IPS DF 6.9 (cell line): Measurements from ENCODE around the gene ZFPM1.
"Not testable (repeated sequence)": the region's sequence is repeated elsewhere in the genome, so short reads cannot be mapped to it uniquely, and the experiment has no call there.

Source experiments
- DNase-seq: peaks from one replicate; pipeline ENCODE4 v3.0.0-alpha.2; 2013; ENCODE audit warnings: low read depth, low spot score
- H3K27ac ChIP-seq: one replicate; pipeline ENCODE4 v1.5.1; 2013; ENCODE audit warnings: low read length, control low read depth
- H3K27me3 ChIP-seq: 2 replicates; pipeline ENCODE4 v1.6.1; 2013; ENCODE audit warnings: mild to moderate bottlenecking, low read length; ENCODE audit not compliant: control insufficient read depth, insufficient read depth
- H3K36me3 ChIP-seq: 2 replicates; pipeline ENCODE4 v1.6.1; 2013; ENCODE audit warnings: low read length; ENCODE audit not compliant: control insufficient read depth, insufficient read depth
- H3K4me1 ChIP-seq: 2 replicates; pipeline ENCODE4 v1.6.1; 2013; ENCODE audit warnings: low read length; ENCODE audit not compliant: control insufficient read depth, insufficient read depth
- H3K4me3 ChIP-seq: 2 replicates; pipeline ENCODE4 v1.5.1; 2013; ENCODE audit warnings: mild to moderate bottlenecking, low read length
- H3K9me3 ChIP-seq: 2 replicates; pipeline ENCODE4 v1.6.1; 2013; ENCODE audit warnings: low read length, inconsistent platforms; ENCODE audit not compliant: control insufficient read depth, insufficient read depth
- WGBS: extraction: QIAGEN DNeasy Blood & Tissue Kit; methylation state at CpG from one replicate; pipeline ENCODE4 v1.1.7; 2013; ENCODE audit warnings: mixed read lengths, missing lambda C conversion rate; ENCODE audit not compliant: insufficient read length, insufficient coverage; 5-methylcytosine and 5-hydroxymethylcytosine counted together

Gene ZFPM1

DNA sequence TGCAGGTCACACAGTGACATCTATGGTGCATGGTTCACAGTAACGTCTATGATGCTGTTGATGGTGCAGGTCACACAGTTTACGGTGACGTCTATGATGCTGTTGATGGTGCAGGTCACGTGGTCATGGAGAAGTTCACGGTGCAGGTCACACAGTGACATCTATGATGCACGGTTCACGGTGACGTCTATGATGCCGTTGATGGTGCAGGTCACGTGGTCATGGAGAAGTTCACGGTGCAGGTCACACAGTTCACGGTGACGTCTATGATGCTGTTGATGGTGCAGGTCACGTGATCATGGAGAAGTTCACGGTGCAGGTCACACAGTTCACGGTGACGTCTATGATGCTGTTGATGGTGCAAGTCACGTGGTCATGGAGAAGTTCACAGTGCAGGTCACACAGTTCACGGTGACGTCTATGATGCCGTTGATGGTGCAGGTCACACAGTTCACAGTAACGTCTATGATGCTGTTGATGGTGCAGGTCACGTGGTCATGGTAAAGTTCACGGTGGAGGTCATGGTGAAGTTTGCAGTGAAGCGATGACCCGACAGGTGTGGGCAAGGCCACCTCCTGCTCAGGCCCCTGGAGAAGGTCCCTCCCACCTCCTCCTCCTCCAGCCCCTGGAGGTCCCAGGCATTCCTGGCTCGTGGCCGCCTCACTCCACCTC, 42.6 kb upstream of the ZFPM1 start:
- H3K4me1 ChIP-seq, H3K9me3 ChIP-seq, H3K27ac ChIP-seq, DNase-seq, H3K4me3 ChIP-seq, H3K27me3 ChIP-seq, H3K36me3 ChIP-seq: not testable (repeated sequence)
- WGBS, result no CpG with 5 or more reads among the region's 28 CpGs

DNA sequence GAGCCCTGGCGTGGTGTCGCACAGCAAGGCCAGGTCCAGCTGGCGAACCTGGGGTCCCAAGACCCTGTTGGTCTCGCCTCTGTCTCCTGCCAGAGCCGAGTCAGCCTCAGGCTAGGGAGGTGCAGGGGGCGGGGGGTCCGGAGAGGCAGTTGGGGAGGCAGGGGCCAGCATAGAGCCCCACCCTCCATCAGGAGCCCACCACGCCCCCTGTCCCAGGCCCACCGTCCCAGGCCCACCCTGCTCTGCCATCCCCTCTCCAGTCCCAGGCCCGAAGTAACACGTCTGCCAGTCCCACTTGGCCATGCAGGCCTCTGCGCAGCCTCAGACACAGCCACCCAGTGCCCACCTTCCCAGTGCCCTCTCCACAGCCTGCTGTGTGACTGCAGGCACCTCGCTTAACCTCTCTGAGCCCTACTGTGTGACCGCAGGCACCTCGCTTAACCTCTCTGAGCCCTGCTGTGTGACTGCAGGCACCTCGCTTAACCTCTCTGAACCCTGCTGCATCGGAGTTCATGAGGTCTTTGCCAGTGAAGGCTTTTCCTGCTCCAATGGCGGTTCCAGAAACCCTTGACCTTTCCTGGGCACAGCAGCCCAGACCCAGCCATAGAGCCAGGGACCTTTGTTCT, 41.0 kb upstream of the ZFPM1 start:
- no peaks in the 10 kb centered on the region for H3K27me3 ChIP-seq
- H3K9me3 ChIP-seq, result no peaks in the 10 kb centered on the region
- H3K36me3 ChIP-seq, result no peaks in the 10 kb centered on the region
- H3K4me3 ChIP-seq, result no peak overlapping the region
- no peaks in the 10 kb centered on the region for H3K4me1 ChIP-seq
- no CpG with 5 or more reads among the region's 18 CpGs for WGBS
- no peak for DNase-seq
- H3K27ac ChIP-seq, result no peak overlapping the region

DNA sequence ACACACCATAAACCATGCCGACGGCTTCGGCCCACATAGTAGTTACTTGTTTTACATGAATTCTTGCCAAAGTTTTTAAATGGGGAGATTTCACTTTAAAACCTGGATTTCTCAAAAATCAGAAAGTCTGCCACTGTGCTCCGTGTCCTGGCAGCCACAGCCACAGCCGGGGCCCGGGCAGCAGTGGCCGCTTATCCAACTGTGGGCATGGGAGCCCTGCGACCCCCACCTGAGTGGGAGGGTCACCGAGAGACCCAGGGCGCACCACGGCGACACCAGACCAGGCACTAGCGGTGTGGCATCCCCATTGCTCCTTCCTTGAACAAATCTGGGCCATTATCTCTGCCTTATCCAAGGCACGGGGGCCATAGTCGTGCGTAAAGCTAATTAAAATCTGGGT, 40.3 kb upstream of the ZFPM1 start:
- H3K27ac ChIP-seq, result no peak overlapping the region
- DNase-seq, result no peak
- H3K36me3 ChIP-seq, result no peaks in the 10 kb centered on the region
- WGBS, result no CpG with 5 or more reads among the region's 16 CpGs
- H3K27me3 ChIP-seq, result no peaks in the 10 kb centered on the region
- H3K9me3 ChIP-seq, result no peaks in the 10 kb centered on the region
- H3K4me1 ChIP-seq, result no peaks in the 10 kb centered on the region
- H3K4me3 ChIP-seq, result no peak overlapping the region

DNA sequence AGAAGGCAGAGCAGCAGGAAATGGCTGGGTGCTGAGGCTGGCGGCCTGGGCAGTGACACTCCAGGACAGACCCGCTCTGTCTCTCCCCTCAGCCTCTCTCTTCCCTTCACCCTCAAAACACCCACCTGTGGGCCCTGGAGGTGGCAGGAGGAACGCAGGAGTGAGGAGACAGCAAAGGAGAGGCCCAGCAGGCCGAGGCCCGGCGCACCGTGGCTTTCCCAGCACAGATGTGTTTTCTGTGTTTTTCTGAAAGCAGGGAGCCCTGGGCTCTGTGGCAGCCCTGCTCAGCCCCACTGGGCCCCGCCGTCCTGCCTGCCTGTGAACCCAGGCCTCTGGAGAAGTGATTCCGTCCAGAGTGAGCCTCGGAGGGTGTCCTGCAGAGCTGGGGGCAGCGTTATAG, 39.8 kb upstream of the ZFPM1 start:
- no CpG with 5 or more reads among the region's 12 CpGs for WGBS
- H3K9me3 ChIP-seq, result no peaks in the 10 kb centered on the region
- no peak overlapping the region for H3K4me3 ChIP-seq
- H3K4me1 ChIP-seq, result no peaks in the 10 kb centered on the region
- no peaks in the 10 kb centered on the region for H3K36me3 ChIP-seq
- DNase-seq, result no peak
- no peaks in the 10 kb centered on the region for H3K27me3 ChIP-seq
- no peak overlapping the region for H3K27ac ChIP-seq

DNA sequence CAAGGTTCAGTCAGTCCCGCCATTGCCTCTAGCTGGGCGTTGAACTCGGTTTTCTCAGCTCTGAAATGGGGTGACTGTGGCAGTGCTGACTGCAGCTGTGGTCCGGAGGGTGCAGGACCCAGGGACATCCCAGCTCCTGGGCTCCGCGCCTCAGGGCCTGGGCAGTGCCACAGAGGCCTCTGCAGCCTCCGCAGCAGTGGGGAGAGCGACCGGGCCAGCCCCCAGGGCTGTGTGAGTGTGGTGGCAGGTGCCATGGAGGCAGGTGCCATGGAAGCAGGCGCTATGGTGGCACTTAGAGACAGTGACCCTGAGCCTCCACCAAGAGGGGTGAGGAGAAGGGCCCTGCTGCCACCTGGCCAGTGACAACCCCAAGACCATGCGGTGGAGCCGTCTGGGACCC, 39.4 kb upstream of the ZFPM1 start:
- no peak for DNase-seq
- no CpG with 5 or more reads among the region's 12 CpGs for WGBS
- no peaks in the 10 kb centered on the region for H3K4me1 ChIP-seq
- H3K27me3 ChIP-seq, result no peaks in the 10 kb centered on the region
- no peak overlapping the region for H3K4me3 ChIP-seq
- H3K36me3 ChIP-seq, result no peaks in the 10 kb centered on the region
- H3K9me3 ChIP-seq, result no peaks in the 10 kb centered on the region
- H3K27ac ChIP-seq, result no peak overlapping the region

DNA sequence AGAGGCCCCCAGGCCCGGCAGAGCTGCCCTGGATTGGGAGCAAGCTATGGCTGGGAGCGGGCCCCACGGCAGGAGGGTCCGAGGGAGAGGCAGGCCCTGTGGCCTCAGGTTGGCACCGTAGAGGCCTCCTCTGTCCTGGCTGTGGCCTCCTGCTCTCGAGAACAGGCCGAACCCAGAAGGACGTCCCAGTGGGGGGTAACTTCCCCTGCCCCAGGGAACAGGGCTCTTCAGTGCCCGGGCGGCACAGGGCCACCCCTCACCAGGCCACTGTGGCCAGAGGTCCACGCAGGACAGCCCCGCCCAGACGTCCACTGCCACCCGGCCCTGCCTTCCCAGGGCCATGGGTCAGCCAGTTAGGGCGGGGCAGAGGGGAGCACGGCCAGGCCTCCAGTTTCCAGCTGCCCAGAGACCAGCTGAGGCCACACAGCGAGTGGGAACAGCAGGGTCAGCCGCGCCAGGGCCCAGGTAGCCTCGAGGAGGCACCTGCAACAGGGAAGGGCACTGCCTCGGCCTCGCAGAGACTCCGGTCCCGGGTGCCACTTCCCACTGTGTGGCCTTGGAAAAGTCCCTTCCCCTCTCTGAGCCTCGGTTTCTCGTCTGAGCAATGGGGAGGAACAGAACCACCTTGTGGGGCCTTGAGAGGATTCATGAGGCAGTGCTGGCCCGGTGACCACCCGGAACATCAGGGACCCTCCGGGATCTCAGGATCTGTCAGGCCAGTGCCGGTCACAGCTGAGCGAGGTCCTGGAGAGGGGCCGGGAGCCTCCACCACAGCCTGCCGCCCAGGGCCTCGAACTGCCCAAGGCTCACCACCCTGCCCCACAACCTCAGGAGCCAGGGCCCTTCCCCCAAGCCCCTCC, 38.3 kb upstream of the ZFPM1 start:
- no peaks in the 10 kb centered on the region for H3K36me3 ChIP-seq
- H3K27me3 ChIP-seq, result no peaks in the 10 kb centered on the region

DNA sequence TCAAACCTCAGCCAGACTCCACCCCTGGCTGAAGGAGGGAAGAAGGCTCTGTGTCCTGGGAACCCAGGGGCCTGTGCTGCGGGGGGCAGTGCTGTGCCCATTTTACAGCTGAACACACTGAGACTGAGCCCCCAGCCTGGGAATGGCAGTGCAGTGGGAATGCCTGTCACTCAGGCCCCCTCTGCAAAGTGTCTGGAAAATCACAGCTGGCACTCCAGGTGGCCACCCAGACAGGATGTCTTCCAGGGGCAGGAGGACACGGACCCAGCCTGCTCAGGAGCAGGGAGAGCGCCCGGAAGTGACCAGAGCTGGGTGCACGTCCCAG, 37.7 kb upstream of the ZFPM1 start:
- H3K4me3 ChIP-seq, result no peak overlapping the region
- no peaks in the 10 kb centered on the region for H3K27me3 ChIP-seq
- no CpG with 5 or more reads among the region's 5 CpGs for WGBS
- H3K36me3 ChIP-seq, result no peaks in the 10 kb centered on the region
- H3K9me3 ChIP-seq, result no peaks in the 10 kb centered on the region
- no peak overlapping the region for H3K27ac ChIP-seq
- H3K4me1 ChIP-seq, result no peaks in the 10 kb centered on the region
- no peak for DNase-seq

More for the DNA sequence above, 38.3 kb upstream of the ZFPM1 start:
- no peak for DNase-seq
- Histone ChIP-seq H3K9me3 (no peaks in the 10 kb centered on the region), H3K4me3 (no peak overlapping the region), H3K4me1 (no peaks in the 10 kb centered on the region), H3K27ac (no peak overlapping the region)
- WGBS, result no CpG with 5 or more reads among the region's 34 CpGs

DNA sequence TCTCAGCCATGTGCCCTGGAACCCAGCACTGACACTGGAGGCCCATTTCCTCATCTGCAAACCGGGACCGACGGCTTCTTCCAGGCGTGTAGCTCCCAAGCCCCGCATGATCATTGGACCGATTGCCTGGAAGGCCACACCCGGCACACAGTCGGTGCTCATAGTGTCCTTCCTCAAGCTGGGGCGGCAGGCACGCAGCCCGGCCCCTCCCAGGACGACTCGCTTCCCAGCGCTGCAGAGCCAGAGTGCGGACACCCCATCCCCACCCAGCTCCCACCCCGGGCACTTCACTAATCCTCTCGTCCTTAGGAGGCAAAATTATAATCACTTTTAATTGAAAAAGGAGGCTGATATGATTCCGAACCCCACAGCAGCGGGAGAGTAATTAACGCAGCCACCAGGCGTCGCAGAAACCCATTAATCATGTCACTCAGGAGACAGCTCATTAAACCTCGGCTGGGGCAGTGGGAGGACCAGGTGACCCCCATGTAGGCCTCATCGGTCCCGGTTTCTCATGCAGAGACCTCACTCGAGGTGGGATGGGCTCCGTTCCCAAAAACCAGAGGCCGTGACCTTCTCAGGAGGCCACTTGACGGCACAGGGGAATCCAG, 37.3 kb upstream of the ZFPM1 start:
- WGBS, result no CpG with 5 or more reads among the region's 29 CpGs
- Histone ChIP-seq H3K4me1 (no peaks in the 10 kb centered on the region), H3K4me3 (no peak overlapping the region), H3K27me3 (no peaks in the 10 kb centered on the region), H3K9me3 (no peaks in the 10 kb centered on the region), H3K27ac (no peak overlapping the region), H3K36me3 (no peaks in the 10 kb centered on the region)
- DNase-seq, result no peak

DNA sequence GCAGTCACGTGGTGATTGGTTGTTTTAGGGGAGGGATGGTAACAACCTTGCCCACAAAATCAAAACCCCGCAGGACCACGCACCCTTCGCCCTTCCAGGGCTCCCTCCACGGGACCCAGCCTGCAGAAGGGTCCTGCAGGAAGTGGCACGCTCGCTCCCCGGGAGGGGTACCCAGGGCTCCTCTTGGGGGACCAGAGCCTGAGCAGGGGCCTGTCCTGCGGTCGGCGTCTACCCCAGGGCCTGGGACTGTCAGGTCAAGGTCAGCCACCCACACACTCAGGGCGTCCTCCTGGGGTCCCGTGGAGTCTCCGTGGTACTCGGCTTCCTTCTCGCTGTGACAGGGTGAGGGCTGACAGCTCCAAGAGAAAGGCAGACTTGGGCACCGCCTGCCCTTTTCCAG, 36.4 kb upstream of the ZFPM1 start:
- no peaks in the 10 kb centered on the region for H3K4me1 ChIP-seq
- no peak for DNase-seq
- H3K9me3 ChIP-seq, result no peaks in the 10 kb centered on the region
- H3K36me3 ChIP-seq, result no peaks in the 10 kb centered on the region
- no peak overlapping the region for H3K4me3 ChIP-seq
- H3K27ac ChIP-seq, result no peak overlapping the region
- no CpG with 5 or more reads among the region's 17 CpGs for WGBS
- no peaks in the 10 kb centered on the region for H3K27me3 ChIP-seq

DNA sequence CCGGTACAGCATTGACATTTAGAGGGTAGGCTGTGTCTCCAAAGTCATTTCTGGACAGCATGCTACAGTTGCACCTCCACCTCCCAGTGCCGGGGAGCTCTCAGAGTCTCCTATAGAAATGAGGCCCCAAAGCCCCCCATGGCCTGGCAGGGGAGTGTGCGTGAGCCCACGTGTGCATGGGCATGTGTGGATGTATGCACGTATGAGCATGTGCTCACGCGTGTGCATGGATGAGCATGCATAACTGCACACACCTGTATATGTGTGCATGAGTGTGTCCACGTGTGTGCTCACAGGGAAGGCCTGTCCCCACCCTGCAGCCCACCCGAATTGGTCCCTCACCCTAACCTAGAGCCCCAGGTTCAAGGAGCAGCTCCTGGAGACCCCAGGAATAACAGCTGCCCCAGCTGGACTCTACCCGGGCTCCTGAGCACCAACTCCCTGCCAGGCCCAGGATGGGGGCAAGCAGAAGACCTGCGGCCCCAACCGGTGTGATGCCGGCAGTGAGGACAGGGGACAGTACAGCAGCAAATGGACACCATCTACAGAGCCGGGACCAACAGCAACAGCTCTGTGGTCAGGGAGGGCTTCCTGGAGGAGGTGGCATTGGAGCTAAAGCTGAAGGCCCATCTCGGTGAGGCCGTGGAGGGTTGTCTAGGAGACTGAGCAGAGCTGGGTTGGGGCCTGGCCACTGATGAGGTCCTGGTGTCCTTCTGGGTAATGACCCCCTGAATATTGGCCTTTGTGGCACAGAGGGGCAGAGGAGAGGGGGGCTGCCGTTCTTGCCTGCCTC, 35.2 kb upstream of the ZFPM1 start:
- Histone ChIP-seq H3K4me3 (no peak overlapping the region), H3K27me3 (no peaks in the 10 kb centered on the region), H3K36me3 (no peaks in the 10 kb centered on the region), H3K27ac (no peak overlapping the region), H3K9me3 (no peaks in the 10 kb centered on the region), H3K4me1 (no peaks in the 10 kb centered on the region)
- no CpG with 5 or more reads among the region's 17 CpGs for WGBS
- no peak for DNase-seq
